HG03064 (cell line): ENCODE results near the gene TRIM13.
"Not testable (repeated sequence)": the region's sequence is repeated elsewhere in the genome, so short reads cannot be mapped to it uniquely, and the experiment has no call there.

ENCODE experiments used
- ATAC-seq: cut with Tn5 transposase; IDR thresholded peaks from one replicate; pipeline ENCODE4 v1.9.1; 2021; ENCODE audit warnings: low read depth; ENCODE audit not compliant: unreplicated experiment

TRIM13 gene

GRCh38 chr13:49996951-49997895, at the start of gene TRIM13:
TSS of gene TRIM13 (plus strand) at chr13:49997042. CDS start at chr13:50011941, 14,899 bp downstream.
- peak; percentile 71 for ATAC-seq

GRCh38 chr13:49948777-49949270, 48.0 kb upstream of the TRIM13 start:
- not testable (repeated sequence) for ATAC-seq

GRCh38 chr13:49951754-49952535, 44.9 kb upstream of the TRIM13 start:
- no peak for ATAC-seq

GRCh38 chr13:49953560-49953959, 43.3 kb upstream of the TRIM13 start:
- ATAC-seq = no peak

- no peak for ATAC-seq
Observed at GRCh38 chr13:49954674-49955455, 42.0 kb upstream of the TRIM13 start.

GRCh38 chr13:49956131-49956530, 40.7 kb upstream of the TRIM13 start:
- no peak for ATAC-seq

GRCh38 chr13:49958321-49958720, 38.5 kb upstream of the TRIM13 start:
- ATAC-seq = no peak

- ATAC-seq = no peak
Observed at GRCh38 chr13:49967456-49967855, 29.4 kb upstream of the TRIM13 start.

- ATAC-seq = no peak
Observed at GRCh38 chr13:49972709-49973108, 24.1 kb upstream of the TRIM13 start.

GRCh38 chr13:49975826-49976225, 21.0 kb upstream of the TRIM13 start:
- no peak for ATAC-seq

- no peak for ATAC-seq
Observed at GRCh38 chr13:49976314-49977258, 20.3 kb upstream of the TRIM13 start.

- no peak for ATAC-seq
Observed at GRCh38 chr13:49977992-49978391, 18.9 kb upstream of the TRIM13 start.

- no peak for ATAC-seq
Observed at GRCh38 chr13:49980266-49980665, 16.6 kb upstream of the TRIM13 start.

GRCh38 chr13:49985129-49985528, 11.7 kb upstream of the TRIM13 start:
- no peak for ATAC-seq

GRCh38 chr13:49986471-49986870, 10.4 kb upstream of the TRIM13 start:
- no peak for ATAC-seq

GRCh38 chr13:49990612-49991011, 6.2 kb upstream of the TRIM13 start:
- not testable (repeated sequence) for ATAC-seq

- no peak for ATAC-seq
Observed at GRCh38 chr13:49993111-49993510, 3.7 kb upstream of the TRIM13 start.

- no peak for ATAC-seq
Observed at GRCh38 chr13:49993666-49994065, 3.2 kb upstream of the TRIM13 start.

GRCh38 chr13:49995625-49996101, 1.2 kb upstream of the TRIM13 start:
- ATAC-seq = no peak
